GM18951 (cell line): ENCODE data around the gene MRPS10.
"Not testable (repeated sequence)": the region's sequence is repeated elsewhere in the genome, so short reads cannot be mapped to it uniquely, and the experiment has no call there.

Experiments
- POLR2A ChIP-seq: IDR thresholded peaks from 4 replicates; pipeline ENCODE4 v1.6.1; 2011; ENCODE audit warnings: mild to moderate bottlenecking; ENCODE audit not compliant: insufficient read length, insufficient read depth; ENCODE audit errors: extremely low read depth
- in situ Hi-C: fragments of 300-500 bp; cut with MboI; formaldehyde crosslinking; loops from one replicate; pipeline ENCODE4 v1.12.0; 2022; ENCODE audit warnings: low sequenced_read_pairs, mixed read lengths, inconsistent platforms; ENCODE audit not compliant: unreplicated experiment

The MRPS10 gene

GRCh38 chr6:42212442-42212841, 5.2 kb downstream of the MRPS10 start:
- in situ Hi-C loops = no loop called here
- TF ChIP-seq POLR2A = no peak

GRCh38 chr6:42211726-42212125, 5.9 kb downstream of the MRPS10 start:
- no peak for TF ChIP-seq POLR2A
- in situ Hi-C loops = no loop called here

GRCh38 chr6:42210551-42210950, 7.1 kb downstream of the MRPS10 start:
- in situ Hi-C loops = no loop called here
- TF ChIP-seq POLR2A = no peak

GRCh38 chr6:42207559-42207958, 10.1 kb downstream of the MRPS10 start:
- in situ Hi-C loops = not testable (repeated sequence)

DNA sequence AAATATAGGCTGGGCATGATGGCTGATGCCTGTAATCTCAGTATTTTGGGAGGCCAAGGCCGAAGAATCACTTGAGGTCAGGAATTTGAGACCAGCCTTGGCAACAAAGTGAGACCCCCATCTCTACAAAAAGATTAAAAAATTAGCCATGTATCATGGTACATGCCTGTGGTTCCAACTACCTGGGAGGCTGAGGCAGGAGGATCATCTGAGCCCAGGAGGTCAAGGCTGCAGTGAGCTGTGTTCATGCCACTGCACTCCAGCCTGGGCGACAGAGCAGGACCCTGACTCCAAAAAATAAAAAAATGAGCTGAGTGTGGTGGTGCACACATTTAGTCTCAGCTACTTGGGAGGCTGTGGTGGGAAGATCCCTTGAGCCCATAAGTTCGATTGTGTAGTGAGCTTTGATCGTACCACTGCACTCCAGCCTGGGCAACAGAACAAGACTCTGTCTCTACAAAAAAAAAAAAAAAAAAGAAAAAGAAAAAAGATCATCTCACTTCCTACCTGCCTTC, 12.8 kb downstream of the MRPS10 start:
- in situ Hi-C loops = no loop called here
- TF ChIP-seq POLR2A = no peak

DNA sequence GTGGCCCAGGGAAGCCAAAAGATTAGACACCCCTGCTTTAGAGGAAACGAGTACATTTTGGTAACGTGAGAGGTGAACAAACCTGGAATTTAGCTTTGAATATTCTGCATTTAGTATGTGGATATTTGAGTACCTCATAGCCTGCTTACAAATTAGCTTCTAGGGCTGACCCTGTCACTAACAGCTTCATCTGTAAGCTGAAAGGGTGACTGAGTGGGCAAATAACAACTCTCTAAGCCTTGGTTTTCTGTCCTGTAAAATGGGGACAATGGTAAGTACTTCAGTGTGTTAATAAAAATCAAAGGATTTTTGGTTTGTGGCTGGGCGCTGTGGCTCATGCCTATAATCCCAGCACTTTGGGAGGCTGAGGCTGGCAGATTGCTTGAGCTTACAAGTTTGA, 14.5 kb downstream of the MRPS10 start:
- no peak for TF ChIP-seq POLR2A
- in situ Hi-C loops = no loop called here

DNA sequence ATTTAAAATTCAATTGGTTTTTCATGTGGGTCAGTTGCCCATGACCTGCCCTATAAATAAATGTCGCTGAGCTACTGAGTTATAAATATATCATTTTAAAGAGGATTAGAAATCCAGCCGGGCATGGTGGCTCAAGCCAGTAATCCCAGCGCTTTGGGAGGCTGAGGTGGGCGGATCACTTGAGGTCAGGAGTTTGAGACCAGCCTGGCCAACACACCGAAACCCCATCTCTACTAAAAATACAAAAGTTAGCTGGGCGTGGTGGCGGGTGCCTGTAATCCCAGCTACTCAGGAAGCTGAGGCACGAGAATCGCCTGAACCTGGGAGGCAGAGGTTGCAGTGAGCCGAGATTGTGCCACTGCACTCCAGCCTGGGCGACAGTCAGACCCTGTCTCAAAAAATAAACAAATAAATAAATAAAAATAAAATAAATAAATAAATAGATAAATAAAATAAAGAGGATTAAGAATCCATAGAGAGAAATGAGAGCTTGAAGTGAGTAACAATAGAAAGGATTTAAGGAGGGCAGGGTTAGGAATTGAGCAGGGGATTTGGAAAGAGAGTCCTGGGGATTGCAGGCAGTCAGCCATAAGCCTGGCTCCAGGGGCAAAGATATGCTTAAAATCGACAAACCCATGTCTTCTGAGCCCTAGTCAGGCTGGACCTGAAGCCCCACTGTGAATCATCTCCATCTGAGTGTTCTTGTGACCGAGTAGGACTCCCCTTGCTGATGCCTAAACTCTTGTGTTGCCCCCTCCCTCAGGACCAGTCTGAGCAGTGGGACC, 15.3 kb downstream of the MRPS10 start:
- in situ Hi-C loops = not testable (repeated sequence)

- in situ Hi-C loops = no loop called here
- TF ChIP-seq POLR2A = no peak
Observed at GRCh38 chr6:42201382-42201781, 16.3 kb downstream of the MRPS10 start.

- in situ Hi-C loops = no loop called here
- no peak for TF ChIP-seq POLR2A
Observed at GRCh38 chr6:42200035-42200434, 17.6 kb downstream of the MRPS10 start.

- in situ Hi-C loops = no loop called here
- no peak for TF ChIP-seq POLR2A
Observed at GRCh38 chr6:42199106-42199981, 18.3 kb downstream of the MRPS10 start.

- in situ Hi-C loops = no loop called here
- TF ChIP-seq POLR2A = no peak
Observed at GRCh38 chr6:42197555-42198362, 19.9 kb downstream of the MRPS10 start.

DNA sequence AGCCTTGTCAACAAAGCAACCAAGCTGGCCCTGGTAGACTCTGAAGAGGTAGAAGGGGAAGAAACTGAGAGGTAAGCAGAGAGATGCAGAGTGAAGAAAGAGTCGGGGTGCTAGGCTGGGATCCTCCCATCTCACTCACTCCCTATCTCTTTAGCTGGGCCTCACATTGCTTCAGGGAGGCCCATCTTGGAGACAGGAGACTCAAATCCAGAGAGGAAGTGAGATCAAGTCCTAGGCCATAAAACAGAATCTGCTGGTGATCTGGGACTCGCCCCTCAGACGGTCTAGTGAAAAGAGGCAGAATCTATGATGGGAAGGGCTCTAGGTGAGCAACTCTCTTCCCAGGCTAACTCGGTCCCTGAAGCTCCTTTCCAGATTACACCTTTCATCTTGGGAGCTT, 22.2 kb downstream of the MRPS10 start:
- in situ Hi-C loops = no loop called here
- no peak for TF ChIP-seq POLR2A

GRCh38 chr6:42194056-42194455, 23.6 kb downstream of the MRPS10 start:
- in situ Hi-C loops = no loop called here

More at GRCh38 chr6:42194056-42194455, 23.6 kb downstream of the MRPS10 start:
- no peak for TF ChIP-seq POLR2A
